K562 (cell line): Measurements from ENCODE around the gene NRCAM. TPM values are rescaled to one million over a fixed set of nuclear protein-coding genes. Genes with fewer than 3 reads are reported as not detected.
A peak's percentile ranks its signal among the peaks of the same experiment; 100 is the strongest.

Experiments
- CBFA2T3 ChIP-seq: fragments of 450-650 bp; IDR thresholded peaks from 2 replicates; pipeline ENCODE4 v1.6.1; 2017
- CXXC5 ChIP-seq: fragments of 250-450 bp; sonication (Bioruptor Pico); IDR thresholded peaks from 2 replicates; pipeline ENCODE4 v1.8.0; 2022; ENCODE audit warnings: inconsistent platforms, mild to moderate bottlenecking, moderate library complexity
- DPF2 ChIP-seq: fragments of 450-650 bp; IDR thresholded peaks from 2 replicates; pipeline ENCODE4 v1.6.1; 2016
- FOSL1 ChIP-seq: fragments of 200-800 bp; sonication (Bioruptor generic); conservative IDR thresholded peaks from 2 replicates; pipeline ENCODE4 v1.6.1; 2016; ENCODE audit warnings: missing genetic modification characterization, missing compliant biosample characterization
- GABPB1 ChIP-seq: sonication (generic); formaldehyde crosslinking; IDR thresholded peaks from 2 replicates; pipeline ENCODE4 v1.8.0; 2022; ENCODE audit warnings: mild to moderate bottlenecking, missing genetic modification reagents
- PTTG1 ChIP-seq: fragments of 450-650 bp; IDR thresholded peaks from 2 replicates; pipeline ENCODE4 v1.6.1; 2016; ENCODE audit warnings: low read depth, mild to moderate bottlenecking, missing genetic modification characterization, missing compliant biosample characterization
- RBM39 ChIP-seq: fragments of 200-400 bp; formaldehyde crosslinking; optimal IDR thresholded peaks from 2 replicates; pipeline ENCODE3; 2018; ENCODE audit warnings: low read depth, low read length
- SMARCA4 ChIP-seq: fragments of 450-650 bp; IDR thresholded peaks from 2 replicates; pipeline ENCODE4 v1.6.1; 2016
- TOE1 ChIP-seq, 2 experiments: fragments of 450-650 bp in 1 of 2; sonication (generic) in 1 of 2; formaldehyde crosslinking in 1 of 2; IDR thresholded peaks; 2 replicates each; pipeline versions ENCODE4 v1.7.1 to v1.8.0; 2016 to 2022; ENCODE audit warnings: borderline replicate concordance in 2 of 2, mild to moderate bottlenecking in 2 of 2, antibody characterized with exemption in 1 of 2, inconsistent platforms in 1 of 2, low read depth in 1 of 2, missing genetic modification reagents in 1 of 2, moderate library complexity in 1 of 2
- ZFP36 ChIP-seq: fragments of 150-350 bp; IDR thresholded peaks from 2 replicates; pipeline ENCODE4 v1.6.1; 2018; ENCODE audit warnings: low read length, low read depth; ENCODE audit not compliant: partially characterized antibody
- ZNF175 ChIP-seq: fragments of 200-800 bp; sonication (Bioruptor generic); IDR thresholded peaks from 2 replicates; pipeline ENCODE4 v1.6.1; 2016; ENCODE audit warnings: low read depth, mild to moderate bottlenecking, missing genetic modification characterization, missing compliant biosample characterization
- ZNF239 ChIP-seq: fragments of 250-450 bp; sonication (Bioruptor Pico); IDR thresholded peaks from 2 replicates; pipeline ENCODE4 v1.4.0; 2020; ENCODE audit warnings: mild to moderate bottlenecking
- ZNF263 ChIP-seq: sonication (generic); formaldehyde crosslinking; IDR thresholded peaks from 2 replicates; pipeline ENCODE4 v1.8.0; 2022; ENCODE audit warnings: mild to moderate bottlenecking, missing genetic modification reagents, borderline replicate concordance
- ZNF324 ChIP-seq: fragments of 250-450 bp; sonication (Bioruptor Pico); IDR thresholded peaks from 2 replicates; pipeline ENCODE4 v1.4.0; 2020; ENCODE audit warnings: mild to moderate bottlenecking
- ZNF766 ChIP-seq: fragments of 200-800 bp; sonication (Bioruptor generic); conservative IDR thresholded peaks from 2 replicates; pipeline ENCODE4 v1.6.1; 2016; ENCODE audit warnings: missing genetic modification characterization, missing compliant biosample characterization
- polyA plus RNA-seq, 8 experiments: library from polyadenylated mRNA; depleted of rRNA in 4 of 8; stranded (reverse) in 5 of 8; unstranded in 3 of 8; fragments of >200 nt; fragmentation: Nextera tagmentation in 2 of 8; fragmentation: Illumina TruSeq in 1 of 8; extraction: Ambion mirVana in 2 of 8; extraction: Trizol in 1 of 8; gene quantifications; 2 replicates each; pipeline versions ENCODE4 v1.2.1 to v1.2.3, GENCODE V29; 2011 to 2014; ENCODE audit warnings: inconsistent platforms in 1 of 8, missing spikeins in 1 of 8
- total RNA-seq, 7 experiments: library from RNA; depleted of rRNA in 6 of 7; stranded (reverse); fragments of >200 nt in 6 of 7; fragmentation: Illumina TruSeq in 2 of 7; extraction: Trizol in 2 of 7; gene quantifications; 2 replicates each; pipeline versions ENCODE4 v1.2.1 to v1.2.3, GENCODE V29; 2011 to 2021; ENCODE audit warnings: low replicate concordance in 1 of 7
- TF ChIP-seq, protein P1 (sequence below): fragments of 450-650 bp; conservative IDR thresholded peaks from 2 replicates; pipeline ENCODE4 v1.6.1; 2016; ENCODE audit warnings: missing genetic modification characterization, low read depth, mild to moderate bottlenecking, control low read depth, missing compliant biosample characterization
- TF ChIP-seq, protein P2 (sequence below): fragments of 450-650 bp; IDR thresholded peaks from 2 replicates; pipeline ENCODE4 v1.6.1; 2017; ENCODE audit warnings: antibody characterized with exemption, mild to moderate bottlenecking
- TF ChIP-seq, protein P3 (sequence below), 3 experiments: fragments of 200-800 bp in 1 of 3; sonication (Bioruptor generic) in 1 of 3; sonication (generic) in 1 of 3; formaldehyde crosslinking in 1 of 3; IDR thresholded peaks; 2 replicates each; pipeline versions ENCODE4 v1.6.1 to v1.8.0; 2016 to 2022; ENCODE audit warnings: mild to moderate bottlenecking in 2 of 3, missing compliant biosample characterization in 2 of 3, missing genetic modification characterization in 2 of 3, missing genetic modification reagents in 1 of 3
- TF ChIP-seq, protein P4 (sequence below): sonication (generic); IDR thresholded peaks from 2 replicates; pipeline ENCODE4 v1.6.1; 2016

The NRCAM gene
- total and polyA plus RNA-seq, 9 of the 15 experiments (the other 6 are each of a cell fraction or from before 2014, with no cell fraction given), result 0.03 to 0.54 (median 0.12) TPM; not detected in 1

DNA sequence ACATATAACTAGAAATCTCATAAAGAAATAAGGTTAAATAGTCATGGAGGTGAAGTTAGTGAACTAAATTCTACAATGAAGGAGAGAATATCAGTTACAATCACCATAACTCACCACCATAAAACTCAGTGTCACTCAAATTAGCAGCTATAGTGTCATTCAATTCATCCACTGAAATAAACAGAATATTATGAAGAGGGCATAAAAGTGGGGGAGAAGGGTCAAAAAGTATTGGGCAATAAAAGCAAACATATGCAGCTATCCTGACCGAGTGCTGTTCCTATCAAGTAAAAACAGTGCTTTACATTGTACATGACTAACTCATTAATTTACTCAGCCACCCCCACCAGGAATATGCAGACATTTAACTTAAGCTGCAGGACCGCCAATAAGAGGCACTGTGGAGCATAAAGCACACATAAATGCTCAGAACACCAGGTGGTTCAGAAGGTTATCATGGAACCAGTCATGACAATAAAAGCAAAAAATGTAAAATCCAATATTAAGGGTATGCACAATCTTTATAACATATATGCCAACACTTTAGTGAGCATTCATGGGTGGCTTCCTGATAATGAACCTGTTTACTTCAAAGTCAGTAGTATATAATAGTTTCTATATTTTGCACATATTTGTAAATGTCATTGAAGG, 230.6 kb downstream of the NRCAM start (continued):
- TF ChIP-seq ZNF175 (CRISPR knock-in tag), result 0 out of 2 replicates have a peak, but pooled peaks have one; percentile 42
- TF ChIP-seq, protein P1, sequence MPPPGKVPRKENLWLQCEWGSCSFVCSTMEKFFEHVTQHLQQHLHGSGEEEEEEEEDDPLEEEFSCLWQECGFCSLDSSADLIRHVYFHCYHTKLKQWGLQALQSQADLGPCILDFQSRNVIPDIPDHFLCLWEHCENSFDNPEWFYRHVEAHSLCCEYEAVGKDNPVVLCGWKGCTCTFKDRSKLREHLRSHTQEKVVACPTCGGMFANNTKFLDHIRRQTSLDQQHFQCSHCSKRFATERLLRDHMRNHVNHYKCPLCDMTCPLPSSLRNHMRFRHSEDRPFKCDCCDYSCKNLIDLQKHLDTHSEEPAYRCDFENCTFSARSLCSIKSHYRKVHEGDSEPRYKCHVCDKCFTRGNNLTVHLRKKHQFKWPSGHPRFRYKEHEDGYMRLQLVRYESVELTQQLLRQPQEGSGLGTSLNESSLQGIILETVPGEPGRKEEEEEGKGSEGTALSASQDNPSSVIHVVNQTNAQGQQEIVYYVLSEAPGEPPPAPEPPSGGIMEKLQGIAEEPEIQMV (tag), result peak; percentile 56; the same call in 1 of the 2 replicates
- TF ChIP-seq, protein P2, sequence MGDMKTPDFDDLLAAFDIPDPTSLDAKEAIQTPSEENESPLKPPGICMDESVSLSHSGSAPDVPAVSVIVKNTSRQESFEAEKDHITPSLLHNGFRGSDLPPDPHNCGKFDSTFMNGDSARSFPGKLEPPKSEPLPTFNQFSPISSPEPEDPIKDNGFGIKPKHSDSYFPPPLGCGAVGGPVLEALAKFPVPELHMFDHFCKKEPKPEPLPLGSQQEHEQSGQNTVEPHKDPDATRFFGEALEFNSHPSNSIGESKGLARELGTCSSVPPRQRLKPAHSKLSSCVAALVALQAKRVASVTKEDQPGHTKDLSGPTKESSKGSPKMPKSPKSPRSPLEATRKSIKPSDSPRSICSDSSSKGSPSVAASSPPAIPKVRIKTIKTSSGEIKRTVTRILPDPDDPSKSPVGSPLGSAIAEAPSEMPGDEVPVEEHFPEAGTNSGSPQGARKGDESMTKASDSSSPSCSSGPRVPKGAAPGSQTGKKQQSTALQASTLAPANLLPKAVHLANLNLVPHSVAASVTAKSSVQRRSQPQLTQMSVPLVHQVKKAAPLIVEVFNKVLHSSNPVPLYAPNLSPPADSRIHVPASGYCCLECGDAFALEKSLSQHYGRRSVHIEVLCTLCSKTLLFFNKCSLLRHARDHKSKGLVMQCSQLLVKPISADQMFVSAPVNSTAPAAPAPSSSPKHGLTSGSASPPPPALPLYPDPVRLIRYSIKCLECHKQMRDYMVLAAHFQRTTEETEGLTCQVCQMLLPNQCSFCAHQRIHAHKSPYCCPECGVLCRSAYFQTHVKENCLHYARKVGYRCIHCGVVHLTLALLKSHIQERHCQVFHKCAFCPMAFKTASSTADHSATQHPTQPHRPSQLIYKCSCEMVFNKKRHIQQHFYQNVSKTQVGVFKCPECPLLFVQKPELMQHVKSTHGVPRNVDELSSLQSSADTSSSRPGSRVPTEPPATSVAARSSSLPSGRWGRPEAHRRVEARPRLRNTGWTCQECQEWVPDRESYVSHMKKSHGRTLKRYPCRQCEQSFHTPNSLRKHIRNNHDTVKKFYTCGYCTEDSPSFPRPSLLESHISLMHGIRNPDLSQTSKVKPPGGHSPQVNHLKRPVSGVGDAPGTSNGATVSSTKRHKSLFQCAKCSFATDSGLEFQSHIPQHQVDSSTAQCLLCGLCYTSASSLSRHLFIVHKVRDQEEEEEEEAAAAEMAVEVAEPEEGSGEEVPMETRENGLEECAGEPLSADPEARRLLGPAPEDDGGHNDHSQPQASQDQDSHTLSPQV, result peak; percentile 68; the same call in 1 of the 2 replicates
- peak; percentile 55 for TF ChIP-seq ZNF239 (CRISPR knock-in tag)
- no peak for TF ChIP-seq ZFP36
- TF ChIP-seq ZNF263 (CRISPR knock-in tag), result no peak
- TF ChIP-seq FOSL1 (tag), result peak; percentile 46; the same call in 1 of the 2 replicates
- TF ChIP-seq, protein P3, sequence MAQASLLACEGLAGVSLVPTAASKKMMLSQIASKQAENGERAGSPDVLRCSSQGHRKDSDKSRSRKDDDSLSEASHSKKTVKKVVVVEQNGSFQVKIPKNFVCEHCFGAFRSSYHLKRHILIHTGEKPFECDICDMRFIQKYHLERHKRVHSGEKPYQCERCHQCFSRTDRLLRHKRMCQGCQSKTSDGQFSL (CRISPR knock-in tag; IDR thresholded peaks at IDR 0.05), result no peak
- TF ChIP-seq, protein P3 (tag; IDR thresholded peaks at IDR 0.05), result no peak
- TF ChIP-seq CXXC5, result peak; percentile 69
- no peak for TF ChIP-seq ZNF324
- TF ChIP-seq, protein P4, sequence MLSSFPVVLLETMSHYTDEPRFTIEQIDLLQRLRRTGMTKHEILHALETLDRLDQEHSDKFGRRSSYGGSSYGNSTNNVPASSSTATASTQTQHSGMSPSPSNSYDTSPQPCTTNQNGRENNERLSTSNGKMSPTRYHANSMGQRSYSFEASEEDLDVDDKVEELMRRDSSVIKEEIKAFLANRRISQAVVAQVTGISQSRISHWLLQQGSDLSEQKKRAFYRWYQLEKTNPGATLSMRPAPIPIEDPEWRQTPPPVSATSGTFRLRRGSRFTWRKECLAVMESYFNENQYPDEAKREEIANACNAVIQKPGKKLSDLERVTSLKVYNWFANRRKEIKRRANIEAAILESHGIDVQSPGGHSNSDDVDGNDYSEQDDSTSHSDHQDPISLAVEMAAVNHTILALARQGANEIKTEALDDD, result peak; percentile 79
- 0 out of 2 replicates have a peak, but pooled peaks have one; percentile 45 for TF ChIP-seq PTTG1 (tag)
- TF ChIP-seq TOE1 (IDR thresholded peaks at IDR 0.05; ENCODE audit: borderline replicate concordance), result no peak
- TF ChIP-seq TOE1 (CRISPR knock-in tag; IDR thresholded peaks at IDR 0.05; ENCODE audit: borderline replicate concordance, low read depth), result no peak
- TF ChIP-seq SMARCA4, result 0 out of 2 replicates have a peak, but pooled peaks have one; percentile 23
- TF ChIP-seq GABPB1 (CRISPR knock-in tag), result no peak
- 0 out of 2 replicates have a peak, but pooled peaks have one; percentile 11 for TF ChIP-seq DPF2
- no peak for TF ChIP-seq RBM39
- peak; percentile 60 for TF ChIP-seq CBFA2T3
- peak; percentile 55; the same call in 1 of the 2 replicates for TF ChIP-seq ZNF766 (CRISPR knock-in tag)
